ENCODE results near the gene ALKBH3.

The ALKBH3 gene

DNA sequence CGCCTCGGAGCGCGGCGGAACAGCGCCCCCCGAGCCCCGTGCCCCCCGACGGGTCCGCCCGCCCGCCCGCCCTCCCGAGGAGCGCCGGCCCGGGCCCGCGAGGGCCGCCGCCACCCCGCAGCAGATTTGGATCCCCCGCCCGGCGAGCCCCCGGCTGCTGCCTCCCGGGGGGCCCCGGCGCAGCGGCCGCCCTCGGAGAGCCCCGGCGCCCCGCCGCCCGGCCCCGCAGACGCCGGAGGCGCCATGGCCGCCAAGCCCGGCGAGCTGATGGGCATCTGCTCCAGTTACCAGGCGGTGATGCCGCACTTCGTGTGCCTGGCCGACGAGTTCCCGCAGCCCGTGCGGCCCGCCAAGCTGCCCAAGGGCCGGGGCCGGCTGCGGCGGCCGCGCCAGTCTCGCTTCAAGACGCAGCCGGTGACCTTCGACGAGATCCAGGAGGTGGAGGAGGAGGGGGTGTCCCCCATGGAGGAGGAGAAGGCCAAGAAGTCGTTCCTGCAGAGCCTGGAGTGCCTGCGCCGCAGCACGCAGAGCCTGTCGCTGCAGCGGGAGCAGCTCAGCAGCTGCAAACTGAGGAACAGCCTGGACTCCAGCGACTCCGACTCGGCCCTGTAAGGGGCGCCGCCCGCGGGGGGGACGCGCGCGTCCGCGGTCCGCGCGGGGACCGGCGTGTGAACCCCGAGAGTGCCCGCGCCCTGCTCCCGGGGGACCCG is 62.2 kb downstream of the ALKBH3 start:
- no peak for DNase-seq

DNA sequence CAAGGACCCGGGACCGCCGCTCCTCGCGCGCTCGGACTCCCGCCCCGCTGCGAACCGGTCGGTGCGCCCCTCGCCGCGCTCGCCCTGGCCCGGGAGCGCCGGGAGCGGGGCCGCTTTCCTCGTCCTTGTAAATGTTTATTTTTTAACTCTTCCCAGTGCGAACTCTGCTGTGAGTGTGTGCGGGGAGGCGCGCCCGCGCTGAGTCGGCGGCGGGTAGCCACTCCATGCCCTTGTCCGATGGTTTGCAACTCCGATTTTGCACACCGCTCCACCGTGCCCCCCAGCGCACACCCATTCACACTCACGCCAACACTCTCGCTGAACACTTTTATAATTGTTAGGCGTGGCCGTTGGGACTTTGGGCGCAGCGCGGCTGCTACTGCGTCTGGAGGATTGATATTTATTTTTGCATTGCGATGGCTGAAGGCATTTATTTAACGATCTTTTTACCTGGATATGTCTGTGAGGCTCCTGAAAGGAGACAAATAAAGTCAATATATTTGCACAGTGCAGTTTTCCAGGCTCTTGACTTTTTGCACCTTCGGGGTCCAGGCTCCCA is 62.8 kb downstream of the ALKBH3 start:
- no peak for DNase-seq

- no peak for DNase-seq
Measured at GRCh38 chr11:43943931-43944751, 63.5 kb downstream of the ALKBH3 start.

DNA sequence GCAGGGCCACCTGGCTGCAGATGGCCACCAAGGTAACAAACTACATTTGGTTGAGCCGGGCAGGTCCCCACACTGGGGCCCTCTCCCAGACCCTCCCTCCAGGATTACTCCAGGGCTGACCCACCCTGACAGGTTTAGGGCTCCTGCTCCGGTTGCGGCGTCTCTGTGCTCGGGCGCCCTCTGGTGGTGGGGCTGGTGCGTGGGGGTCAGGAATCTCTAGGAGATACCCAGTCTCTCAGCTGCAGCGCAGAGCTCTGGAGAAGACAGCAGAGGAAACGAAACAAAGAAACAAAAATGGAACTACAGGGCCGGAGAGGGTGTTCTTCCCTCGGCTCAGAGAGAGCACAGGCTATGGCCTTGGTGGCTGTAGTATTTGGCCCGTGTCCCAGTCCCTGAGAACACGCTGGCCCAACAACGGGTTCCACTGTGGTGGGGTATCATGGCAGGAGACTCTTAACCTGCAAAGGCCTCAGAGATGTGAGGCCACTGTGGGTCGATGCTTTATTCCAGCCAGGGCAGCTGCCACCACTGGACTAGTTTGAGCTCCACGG is 64.2 kb downstream of the ALKBH3 start:
- DNase-seq = peak; percentile 61

- no peak for DNase-seq
Measured at GRCh38 chr11:43947003-43947500, 66.4 kb downstream of the ALKBH3 start.

GRCh38 chr11:43947815-43948214 is 67.2 kb downstream of the ALKBH3 start:
- DNase-seq = no peak

- no peak for DNase-seq
Measured at GRCh38 chr11:43948341-43949225, 68.0 kb downstream of the ALKBH3 start.

DNA sequence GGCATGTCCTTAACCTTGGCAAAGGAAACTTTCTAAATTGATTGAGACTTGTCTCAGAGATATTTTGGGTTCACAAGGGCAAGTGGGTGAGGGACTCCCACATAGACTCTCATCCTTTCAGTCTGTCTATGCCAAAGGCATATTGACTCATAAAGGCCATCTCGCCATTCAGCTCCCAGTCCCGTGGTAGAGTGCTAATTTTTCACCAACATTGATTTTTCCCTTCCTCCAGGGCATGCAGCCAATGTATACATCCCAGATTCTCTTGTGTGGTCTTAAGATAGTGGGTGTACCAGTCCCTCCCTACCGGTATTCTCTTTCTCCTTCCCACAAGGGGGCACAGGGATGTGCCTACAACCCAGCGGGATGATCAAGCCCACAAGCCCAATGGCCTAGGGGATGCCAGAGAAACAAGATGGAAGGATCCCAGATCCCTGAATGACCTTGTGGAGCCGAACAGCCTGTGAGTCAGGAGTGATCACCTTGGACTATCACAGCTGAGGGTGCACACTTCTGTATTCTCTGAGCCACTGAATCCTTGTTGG is 69.8 kb downstream of the ALKBH3 start:
- DNase-seq = no peak

DNA sequence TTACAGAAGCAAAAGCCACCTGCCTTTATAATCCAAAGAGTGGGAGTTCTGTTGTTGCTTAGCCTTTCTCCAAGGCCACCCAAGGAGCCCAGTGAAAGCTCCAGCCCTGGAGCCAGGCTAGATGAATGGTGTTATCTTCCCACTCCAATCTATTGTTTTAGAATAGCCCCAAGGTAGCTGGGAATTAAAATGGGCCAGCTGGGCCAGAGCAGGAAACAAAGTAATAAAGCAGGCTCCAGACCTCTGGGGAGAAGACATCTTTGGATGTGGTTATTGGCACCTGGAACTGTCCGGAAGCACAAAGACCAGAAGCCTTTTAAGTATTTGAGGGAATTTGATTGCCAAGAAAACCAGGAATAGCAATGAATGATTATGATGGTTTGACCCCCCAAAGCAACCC is 70.6 kb downstream of the ALKBH3 start:
- DNase-seq = no peak

- no peak for DNase-seq
Measured at GRCh38 chr11:43952020-43952400, 71.4 kb downstream of the ALKBH3 start.

DNA sequence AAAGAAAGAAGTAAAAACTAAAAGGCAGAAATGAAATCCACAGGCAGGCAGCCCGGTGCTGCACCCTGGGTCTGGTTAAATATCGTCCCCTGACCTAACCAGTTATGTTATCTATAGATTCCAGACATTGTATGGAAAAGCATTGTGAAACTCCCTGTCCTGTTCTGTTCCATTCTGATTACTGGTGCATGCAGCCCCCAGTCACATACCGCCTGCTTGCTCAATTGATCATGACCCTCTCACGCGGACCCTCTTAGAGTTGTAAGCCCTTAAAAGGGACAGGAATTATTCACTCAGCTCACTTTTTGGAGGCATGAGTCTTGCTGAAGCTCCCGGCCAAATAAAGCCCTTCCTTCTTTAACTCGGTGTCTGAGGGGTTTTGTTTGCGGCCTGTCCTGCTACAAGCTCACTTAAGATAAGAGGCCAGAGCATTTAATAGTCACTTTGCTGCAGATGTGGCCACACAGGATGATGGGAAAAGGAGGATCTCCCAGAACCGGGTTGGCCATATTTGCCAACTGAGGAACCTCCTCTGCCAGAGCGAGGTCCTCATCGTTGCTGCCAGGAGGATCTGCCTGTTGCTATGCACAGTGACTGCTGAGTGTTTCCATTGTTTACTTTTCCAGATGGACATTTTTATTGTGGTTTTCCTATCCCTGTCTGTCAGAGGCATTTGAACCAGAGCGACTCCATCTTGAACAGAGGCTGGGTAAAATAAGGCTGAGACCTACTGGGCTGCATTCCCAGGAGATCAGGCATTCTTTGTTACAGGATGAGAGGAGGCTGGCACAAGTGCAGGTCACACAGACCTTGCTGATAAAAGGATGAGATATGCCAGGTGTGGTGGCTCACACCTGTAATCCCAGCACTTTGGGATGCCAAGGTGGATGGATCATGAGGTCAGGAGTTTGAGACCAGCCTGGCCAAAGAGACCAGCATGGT is 72.0 kb downstream of the ALKBH3 start:
- DNase-seq = no peak

DNA sequence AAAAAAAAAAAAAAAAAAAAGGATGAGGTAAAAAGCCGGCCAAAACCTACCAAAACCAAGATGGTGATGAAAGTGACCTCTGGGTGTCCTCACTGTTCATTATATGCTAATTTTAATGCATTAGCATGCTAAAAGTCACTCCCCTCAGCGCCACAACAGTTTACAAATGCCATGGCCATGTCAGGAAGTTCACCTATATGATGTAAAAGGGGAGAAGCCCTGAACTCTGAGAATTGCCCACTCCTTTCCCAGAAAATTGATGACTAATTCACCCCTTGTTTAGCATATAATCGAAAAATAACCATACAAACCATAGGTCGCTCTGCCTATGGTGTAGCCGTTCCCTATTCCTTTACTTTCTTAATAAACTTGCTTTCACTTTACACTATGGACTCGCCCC is 72.9 kb downstream of the ALKBH3 start:
- DNase-seq = no peak

DNA sequence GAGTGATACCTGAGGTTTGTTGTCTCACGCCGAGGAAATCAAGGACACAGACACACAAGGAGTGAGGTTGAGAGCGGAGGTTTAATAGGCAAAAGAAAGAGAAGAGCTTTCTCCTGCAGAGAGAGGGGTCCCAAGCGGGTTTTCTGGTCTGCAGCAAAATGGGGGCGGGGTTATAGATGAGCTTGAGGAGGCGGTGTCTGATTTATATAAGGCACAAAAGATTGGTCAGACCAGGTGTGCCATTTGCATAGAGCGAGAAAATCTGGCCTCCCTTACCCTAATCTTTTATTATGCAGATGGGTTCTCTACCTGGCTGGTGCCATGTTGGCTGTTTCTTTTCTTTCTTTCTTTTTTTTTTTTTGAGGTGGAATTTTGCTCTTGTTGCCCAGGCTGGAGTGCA is 73.6 kb downstream of the ALKBH3 start:
- DNase-seq = no peak

DNA sequence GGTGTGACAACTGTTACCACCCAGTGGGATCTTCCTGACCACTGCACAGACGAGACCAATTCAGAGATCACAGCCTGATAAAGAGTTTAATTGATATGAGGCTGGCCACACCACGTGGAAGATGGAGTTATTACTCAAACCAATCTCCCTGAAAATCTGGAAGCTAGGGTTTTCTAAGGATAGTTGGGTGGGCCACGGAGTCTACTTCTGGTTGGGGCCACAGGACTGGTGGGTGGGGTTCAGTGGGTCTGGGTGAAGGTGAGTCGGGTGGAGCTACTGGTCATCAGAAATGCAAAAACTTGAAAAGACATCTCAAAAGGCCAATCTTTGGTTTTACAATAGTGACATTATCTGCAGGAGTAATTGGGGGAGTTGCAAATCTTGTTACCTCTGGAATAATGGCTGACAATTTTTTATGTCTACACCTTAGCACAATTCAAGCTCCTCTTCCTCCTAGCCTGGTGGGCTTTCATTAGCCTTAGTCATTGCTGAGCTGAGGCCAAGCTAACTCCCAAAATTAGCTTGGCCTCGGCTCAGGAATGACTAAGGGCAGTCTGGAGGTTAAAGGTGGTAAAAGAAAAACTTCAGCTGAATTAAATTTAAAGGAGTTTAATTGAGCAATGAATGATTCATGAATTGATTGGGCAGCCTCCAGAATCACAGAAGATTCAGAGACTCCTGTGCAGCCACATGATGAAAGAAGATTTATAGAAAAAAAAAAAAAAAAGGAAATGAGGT is 74.9 kb downstream of the ALKBH3 start:
- DNase-seq = no peak

DNA sequence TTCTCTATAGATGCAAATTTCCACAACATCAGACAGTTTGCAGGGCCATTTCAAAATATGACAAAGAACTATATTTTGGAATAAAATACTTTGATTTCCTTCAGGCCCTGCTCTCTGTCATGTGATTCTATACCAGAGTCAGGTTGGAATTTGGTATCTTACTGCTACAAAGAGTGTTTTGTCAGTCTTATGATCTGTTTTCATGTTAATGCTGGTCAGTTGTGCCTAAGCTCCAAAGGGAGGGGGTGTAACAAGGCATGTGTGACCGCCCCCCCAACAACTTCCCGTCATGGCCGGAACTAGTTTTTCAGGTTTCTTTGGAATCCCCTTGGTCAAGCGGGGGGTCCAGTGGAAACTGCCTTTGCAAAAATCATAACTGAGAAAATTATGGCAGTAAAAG is 76.9 kb downstream of the ALKBH3 start:
- DNase-seq = no peak

DNA sequence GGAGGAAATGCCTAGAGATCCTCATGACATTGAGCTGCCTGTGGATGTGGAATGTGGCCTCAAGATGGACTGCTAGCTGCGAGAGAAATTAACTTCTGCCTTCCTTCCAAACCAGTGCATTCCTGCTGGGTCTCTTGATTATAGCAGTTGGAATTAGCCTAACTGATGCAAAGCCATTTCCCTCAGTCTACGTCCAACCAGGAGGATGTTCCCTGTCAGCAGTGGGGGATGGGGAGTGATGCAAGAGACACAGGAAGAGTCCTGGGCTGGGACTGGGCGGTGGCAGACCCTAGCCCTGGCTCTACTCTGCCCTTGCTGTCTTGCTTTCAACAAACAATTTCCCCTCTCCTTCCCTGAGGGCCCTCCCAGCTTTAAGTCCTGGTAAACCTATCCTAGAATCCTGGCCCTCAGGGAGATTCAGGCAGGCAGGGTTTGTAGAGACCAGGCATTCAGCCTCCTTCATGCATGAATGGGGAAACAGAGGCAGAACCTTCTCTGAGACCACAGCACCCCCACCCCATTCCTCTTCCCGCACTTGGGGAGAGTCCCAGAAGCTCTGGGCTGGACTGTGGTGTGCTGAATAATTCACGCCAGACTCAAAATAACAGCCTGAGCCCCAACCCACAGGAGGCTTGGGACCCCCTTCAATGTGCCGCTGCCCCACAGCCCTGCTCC is 78.8 kb downstream of the ALKBH3 start:
- no peak for DNase-seq

DNA sequence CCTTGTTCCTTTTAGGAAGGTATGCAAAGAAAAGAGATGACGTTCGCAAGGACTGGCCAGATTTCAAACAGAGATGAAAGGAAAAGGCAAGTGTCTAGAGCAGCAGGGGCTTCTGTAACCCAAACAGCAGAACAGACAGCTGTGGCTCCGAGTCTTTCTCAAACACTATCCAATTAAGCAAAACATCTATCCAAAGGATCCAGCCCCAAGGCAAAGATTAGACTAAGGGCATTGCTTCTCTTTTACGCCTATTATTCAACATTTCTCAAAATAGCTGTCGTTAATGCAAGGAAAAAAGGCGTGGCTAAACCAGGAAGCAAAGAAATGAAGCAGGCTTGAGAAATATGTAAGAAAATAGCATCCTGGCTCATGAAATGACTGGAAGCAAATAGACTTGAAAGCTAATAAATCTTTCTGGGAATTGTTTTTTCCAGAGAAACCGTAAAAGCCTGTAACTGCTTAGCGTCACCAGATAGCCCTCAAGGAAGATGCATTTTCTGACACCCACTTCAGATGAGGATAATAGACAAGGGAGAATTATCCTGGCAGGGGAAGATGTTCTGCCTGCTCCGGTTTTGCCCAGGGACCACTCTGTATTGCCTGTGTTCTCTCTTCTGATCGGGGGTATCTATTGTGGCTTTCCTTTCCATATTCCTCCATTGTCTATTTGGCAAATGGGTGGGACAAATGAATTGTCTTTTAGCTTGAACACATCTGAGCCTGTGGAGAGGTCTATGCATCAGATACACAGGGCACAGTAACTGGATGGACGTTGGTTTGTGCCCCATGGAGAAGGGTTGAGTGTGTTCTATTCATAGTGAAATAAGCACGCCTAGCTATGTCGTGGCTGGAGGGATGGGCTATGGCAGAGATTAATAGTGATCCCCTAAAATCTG is 82.0 kb downstream of the ALKBH3 start:
- no peak for DNase-seq

DNA sequence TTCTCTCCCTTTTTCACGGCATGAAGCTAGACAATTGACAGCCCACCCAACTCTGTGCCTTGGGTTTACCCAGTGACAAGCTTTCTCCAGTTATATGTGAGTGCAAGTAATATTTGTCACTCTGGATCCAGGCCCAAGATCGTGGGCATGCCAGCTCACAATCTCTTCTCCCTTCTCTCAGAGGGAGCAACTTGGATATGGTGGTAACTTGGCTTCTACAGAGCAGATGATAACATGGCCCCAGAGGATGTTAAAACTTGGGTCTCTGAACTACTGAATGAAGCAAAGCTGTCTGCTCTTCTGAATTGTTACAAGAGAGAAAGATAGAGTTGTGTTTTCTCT is 82.6 kb downstream of the ALKBH3 start:
- no peak for DNase-seq

- no peak for DNase-seq
Measured at GRCh38 chr11:43967661-43968060, 87.0 kb downstream of the ALKBH3 start.

Data from CD4-positive, alpha-beta T cell treated with Interleukin-10 for 1 hour (primary cell).